ENCODE data around the gene GMNN. TPM values are rescaled to one million over a fixed set of nuclear protein-coding genes. Genes with fewer than 3 reads are reported as not detected.

GMNN gene
- total RNA-seq, 4 donors from 2014 or later = 4.5 to 13.4 (median 10.3) TPM

DNA sequence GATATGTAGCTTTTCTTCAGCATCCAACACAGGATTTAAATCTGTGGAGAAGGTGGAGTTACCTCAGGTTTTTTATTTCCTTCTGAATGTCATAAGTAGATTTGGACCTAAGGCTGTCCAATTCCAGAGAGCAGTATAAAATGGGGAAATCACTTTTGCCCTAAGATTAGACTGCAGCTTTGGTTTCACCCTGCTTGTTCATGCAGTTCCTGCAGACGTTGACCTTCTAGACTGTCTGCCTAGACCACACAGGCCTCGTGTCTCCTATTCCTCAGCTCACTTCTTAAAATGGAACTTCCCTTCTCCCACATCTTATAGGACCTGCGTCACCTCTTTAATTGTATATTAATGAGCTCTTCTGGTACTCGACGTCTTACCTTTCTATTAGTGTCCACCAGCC is 29.8 kb upstream of the GMNN start:
- TF ChIP-seq, protein P1, sequence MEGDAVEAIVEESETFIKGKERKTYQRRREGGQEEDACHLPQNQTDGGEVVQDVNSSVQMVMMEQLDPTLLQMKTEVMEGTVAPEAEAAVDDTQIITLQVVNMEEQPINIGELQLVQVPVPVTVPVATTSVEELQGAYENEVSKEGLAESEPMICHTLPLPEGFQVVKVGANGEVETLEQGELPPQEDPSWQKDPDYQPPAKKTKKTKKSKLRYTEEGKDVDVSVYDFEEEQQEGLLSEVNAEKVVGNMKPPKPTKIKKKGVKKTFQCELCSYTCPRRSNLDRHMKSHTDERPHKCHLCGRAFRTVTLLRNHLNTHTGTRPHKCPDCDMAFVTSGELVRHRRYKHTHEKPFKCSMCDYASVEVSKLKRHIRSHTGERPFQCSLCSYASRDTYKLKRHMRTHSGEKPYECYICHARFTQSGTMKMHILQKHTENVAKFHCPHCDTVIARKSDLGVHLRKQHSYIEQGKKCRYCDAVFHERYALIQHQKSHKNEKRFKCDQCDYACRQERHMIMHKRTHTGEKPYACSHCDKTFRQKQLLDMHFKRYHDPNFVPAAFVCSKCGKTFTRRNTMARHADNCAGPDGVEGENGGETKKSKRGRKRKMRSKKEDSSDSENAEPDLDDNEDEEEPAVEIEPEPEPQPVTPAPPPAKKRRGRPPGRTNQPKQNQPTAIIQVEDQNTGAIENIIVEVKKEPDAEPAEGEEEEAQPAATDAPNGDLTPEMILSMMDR (IDR thresholded peaks at IDR 0.05; ENCODE audit: low read depth) = no peak

DNA sequence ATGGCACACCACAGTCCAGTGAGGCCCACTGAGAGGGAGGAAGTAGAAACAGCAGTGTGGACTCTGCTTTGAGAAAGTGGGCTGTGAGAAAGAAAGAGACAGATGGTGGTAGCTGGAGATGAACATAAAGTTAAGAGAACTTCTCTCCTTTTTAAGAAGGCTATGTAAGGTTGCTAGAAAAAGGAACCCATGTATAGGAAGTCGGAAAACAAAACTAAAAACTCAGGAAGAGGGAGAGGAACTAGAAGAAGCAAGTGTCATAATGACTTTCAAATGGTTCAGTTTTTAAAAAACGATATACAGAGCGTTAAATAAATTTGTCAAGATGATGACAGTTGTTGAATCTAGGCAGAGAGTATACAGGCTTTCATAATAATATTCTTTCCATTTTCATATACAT is 25.4 kb upstream of the GMNN start:
- TF ChIP-seq, protein P1 (IDR thresholded peaks at IDR 0.05; ENCODE audit: low read depth) = no peak

DNA sequence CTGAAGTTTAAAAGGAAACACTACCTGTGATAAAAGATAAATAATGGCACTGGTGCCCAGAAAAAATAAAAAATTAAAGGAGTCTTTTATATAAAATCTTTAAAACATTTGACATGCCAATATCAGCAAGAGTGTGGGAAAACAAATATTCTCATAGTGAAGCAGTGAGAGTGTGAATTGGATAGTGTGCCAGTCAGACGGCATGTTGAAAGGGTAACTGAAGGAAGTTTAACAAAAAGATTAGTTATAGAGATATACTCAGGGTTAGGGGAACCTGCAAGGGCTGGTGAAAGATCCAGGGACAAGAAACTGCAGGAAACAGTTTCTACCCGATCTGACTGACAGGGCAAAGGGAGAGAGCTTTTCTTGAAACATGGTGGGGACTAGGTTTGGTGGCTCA is 22.2 kb upstream of the GMNN start:
- TF ChIP-seq, protein P1 (IDR thresholded peaks at IDR 0.05; ENCODE audit: low read depth) = no peak

DNA sequence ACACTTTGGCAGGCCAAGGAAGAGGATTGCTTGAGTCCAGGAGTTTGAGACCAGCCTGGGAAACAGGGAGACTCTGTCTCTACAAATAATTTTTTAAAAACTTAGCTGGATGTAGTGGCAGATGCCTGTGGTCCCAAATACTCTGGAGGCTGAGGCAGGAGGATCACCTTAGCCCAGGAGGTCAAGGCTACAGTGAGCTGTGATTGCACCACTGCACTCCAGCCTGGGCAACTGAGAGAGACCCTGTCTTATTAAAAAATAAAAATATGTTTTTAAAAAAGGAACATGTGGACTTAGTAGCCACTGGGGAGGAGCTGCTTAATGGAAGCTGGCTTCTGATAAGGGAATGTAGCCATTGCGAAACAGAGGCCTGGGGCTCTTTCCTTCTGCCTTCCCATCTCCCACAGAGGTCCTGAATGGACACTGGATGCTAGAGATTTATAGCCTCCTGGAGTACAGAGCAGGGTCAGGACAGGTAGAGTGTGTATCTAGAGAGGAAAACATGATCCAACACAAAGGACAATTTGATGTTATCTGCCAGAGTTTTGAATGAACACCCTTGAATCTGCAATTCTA is 21.7 kb upstream of the GMNN start:
- TF ChIP-seq, protein P1 (IDR thresholded peaks at IDR 0.05; ENCODE audit: low read depth) = no peak

DNA sequence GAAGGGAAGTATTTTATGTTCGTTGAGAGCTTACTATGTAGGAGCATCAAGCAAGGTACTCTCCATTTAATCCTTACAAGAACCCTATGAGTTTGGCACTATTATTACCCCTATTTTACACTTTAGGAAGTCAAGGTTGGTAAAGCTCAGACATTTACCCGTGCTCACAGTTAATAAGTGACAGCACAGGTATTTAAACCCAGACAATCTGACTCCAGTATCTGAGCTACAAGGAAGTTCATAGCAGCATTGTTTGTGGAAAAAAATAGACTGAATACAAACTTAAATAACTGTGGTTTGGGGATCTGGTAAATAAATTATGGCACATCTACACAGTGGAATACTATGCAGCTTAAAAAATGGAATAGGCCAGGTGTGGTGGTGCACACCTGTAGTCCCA is 21.2 kb upstream of the GMNN start:
- TF ChIP-seq, protein P1 (IDR thresholded peaks at IDR 0.05; ENCODE audit: low read depth) = no peak

DNA sequence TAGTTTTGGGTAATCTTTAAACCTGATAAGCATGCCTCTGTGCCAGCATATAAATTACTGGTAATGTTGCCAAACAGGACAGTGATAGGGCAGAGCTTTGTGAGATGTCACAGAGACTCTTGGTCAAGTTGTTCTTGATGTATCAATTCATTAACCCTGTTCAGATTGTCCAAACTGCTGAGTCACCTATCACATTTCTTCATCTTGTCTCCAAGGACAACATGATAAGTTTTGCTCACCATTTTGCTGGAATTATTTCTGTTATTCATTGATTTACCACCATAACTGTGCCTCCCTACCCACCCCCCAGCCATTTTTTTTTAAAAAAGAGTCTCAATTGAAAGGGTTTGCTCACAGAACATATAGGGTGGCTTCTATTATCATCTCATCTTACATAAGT is 19.5 kb upstream of the GMNN start:
- TF ChIP-seq, protein P1 (IDR thresholded peaks at IDR 0.05; ENCODE audit: low read depth) = no peak

DNA sequence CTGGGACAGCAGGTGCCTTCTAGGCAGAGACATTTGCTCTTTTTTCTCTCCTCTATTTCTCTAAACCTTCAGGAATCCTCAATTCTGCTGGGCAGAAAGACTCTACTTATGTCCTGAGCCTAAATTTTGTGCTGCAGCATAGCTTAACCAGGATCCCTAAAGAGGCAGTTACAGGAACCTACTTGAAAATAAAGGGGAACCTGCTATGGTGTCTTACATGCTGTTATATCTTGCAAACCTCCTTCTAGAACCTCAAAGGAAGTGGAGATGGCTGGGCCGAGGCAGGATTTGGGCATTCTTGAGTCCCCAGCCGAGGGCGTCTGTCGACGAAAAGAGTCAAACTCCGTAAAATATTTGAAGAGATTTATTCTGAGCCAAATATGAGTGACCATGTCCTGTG is 17.1 kb upstream of the GMNN start:
- TF ChIP-seq, protein P1 (IDR thresholded peaks at IDR 0.05; ENCODE audit: low read depth) = no peak

Measured in subcutaneous adipose tissue (tissue), 4 donors.